Endometrial microvascular endothelial cells (primary cell): Measurements from ENCODE around the gene PQBP1. TPM values are rescaled to one million over a fixed set of nuclear protein-coding genes. Genes with fewer than 3 reads are reported as not detected.

ENCODE experiments used
- in situ Hi-C: cut with HindIII; loops from 2 replicates; pipeline ENCODE4 v1.10.0; 2017; ENCODE audit warnings: low sequenced_read_pairs, low pct_unique_long_range_greater_than_20kb; ENCODE audit errors: inconsistent ontology term
- total RNA-seq: library from RNA; depleted of rRNA; stranded (reverse); fragments of >200 nt; gene quantifications from one replicate; pipeline ENCODE4 v1.2.3, GENCODE V29; 2015; ENCODE audit errors: inconsistent ontology term

Gene PQBP1
- total RNA-seq, 1 donor from 2014 or later, result 68.3 TPM

GRCh38 chrX:48945517-48946348 lies 48.0 kb downstream of the PQBP1 start:
- in situ Hi-C loops, result no loop called here

DNA sequence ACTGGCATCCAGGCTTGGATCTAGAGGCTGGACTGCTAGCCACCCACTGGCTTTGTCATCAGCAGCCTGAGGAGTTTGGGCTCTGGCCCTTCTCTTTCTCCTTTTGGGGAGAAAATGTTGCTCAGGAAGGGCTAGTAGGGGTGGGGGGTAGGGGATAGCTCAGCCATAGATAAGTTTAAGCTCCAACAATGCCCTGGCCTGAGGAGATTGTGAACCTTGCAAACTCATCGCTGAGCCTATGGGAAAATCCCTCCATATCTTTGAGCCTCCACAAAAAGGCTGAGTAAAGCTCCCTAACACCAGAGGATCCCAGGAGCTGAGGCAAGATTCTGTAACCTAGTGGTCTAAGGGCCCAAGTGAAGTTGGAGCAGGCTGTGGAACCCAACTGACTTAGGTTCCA lies 50.9 kb downstream of the PQBP1 start:
- in situ Hi-C loops, result no loop called here

Other genes with a start within 250 kb of the PQBP1 start
- not detected for gene WAS, start 214.1 kb upstream of the PQBP1 start, total RNA-seq
- gene SUV39H1, start 201.2 kb upstream of the PQBP1 start, total RNA-seq, result 25.3 TPM
- not detected for gene GLOD5, start 136.2 kb upstream of the PQBP1 start, total RNA-seq
- not detected for gene GATA1, start 111.3 kb upstream of the PQBP1 start, total RNA-seq
- 59.2 TPM for gene HDAC6, start 95.9 kb upstream of the PQBP1 start, total RNA-seq
- not detected for gene ERAS, start 71.4 kb upstream of the PQBP1 start, total RNA-seq
- not detected for gene PCSK1N, start 62.3 kb upstream of the PQBP1 start, total RNA-seq
- 58.7 TPM for gene TIMM17B, start 162 bp upstream of the PQBP1 start, total RNA-seq
- 27.4 TPM for gene SLC35A2, start 13.7 kb downstream of the PQBP1 start, total RNA-seq
- gene PIM2, start 21.1 kb downstream of the PQBP1 start, total RNA-seq, result 5.3 TPM
- 27.3 TPM for gene OTUD5, start 59.7 kb downstream of the PQBP1 start, total RNA-seq
- 1.4 TPM for gene KCND1, start 73.9 kb downstream of the PQBP1 start, total RNA-seq
- gene GRIPAP1, start 104.3 kb downstream of the PQBP1 start, total RNA-seq, result 21.2 TPM
- 82.3 TPM for gene TFE3, start 145.4 kb downstream of the PQBP1 start, total RNA-seq
- 1.0 TPM for gene CCDC120, start 161.1 kb downstream of the PQBP1 start, total RNA-seq
- gene PRAF2, start 176.1 kb downstream of the PQBP1 start, total RNA-seq, result 11.2 TPM
- gene WDR45, start 182.0 kb downstream of the PQBP1 start, total RNA-seq, result 33.7 TPM
- 29.1 TPM for gene GPKOW, start 225.8 kb downstream of the PQBP1 start, total RNA-seq